Kidney tubule cell (primary cell): ENCODE results near the gene LANCL2.

Source experiments
- DNase-seq: peaks from one replicate; pipeline ENCODE4 v3.0.0-alpha.2; 2018; ENCODE audit warnings: low spot score

LANCL2 gene

GRCh38 chr7:55438085-55438756, 73.1 kb downstream of the LANCL2 start:
- no peak for DNase-seq

- DNase-seq, result peak; percentile 39
Observed at GRCh38 chr7:55438757-55439525, 73.8 kb downstream of the LANCL2 start.

DNA sequence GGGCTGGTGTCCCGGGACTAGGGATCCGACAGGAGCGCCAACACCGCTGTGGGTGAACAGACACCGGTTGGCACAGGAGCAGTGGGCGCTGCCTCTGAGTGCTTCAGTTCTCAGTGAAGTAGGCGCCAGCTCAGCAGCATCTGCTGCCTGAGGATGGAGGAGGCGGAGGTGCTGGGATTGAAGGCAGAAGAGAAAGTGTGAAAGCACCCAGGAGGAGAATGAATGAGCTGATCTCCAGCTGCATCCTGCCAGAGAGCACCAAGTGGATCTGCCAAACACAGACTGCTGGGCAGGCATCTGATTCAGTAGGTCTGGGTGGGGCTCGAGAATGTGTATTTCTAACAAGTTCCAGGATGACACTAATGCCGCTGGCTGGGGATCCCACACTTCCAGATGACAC, 74.5 kb downstream of the LANCL2 start:
- no peak for DNase-seq

DNA sequence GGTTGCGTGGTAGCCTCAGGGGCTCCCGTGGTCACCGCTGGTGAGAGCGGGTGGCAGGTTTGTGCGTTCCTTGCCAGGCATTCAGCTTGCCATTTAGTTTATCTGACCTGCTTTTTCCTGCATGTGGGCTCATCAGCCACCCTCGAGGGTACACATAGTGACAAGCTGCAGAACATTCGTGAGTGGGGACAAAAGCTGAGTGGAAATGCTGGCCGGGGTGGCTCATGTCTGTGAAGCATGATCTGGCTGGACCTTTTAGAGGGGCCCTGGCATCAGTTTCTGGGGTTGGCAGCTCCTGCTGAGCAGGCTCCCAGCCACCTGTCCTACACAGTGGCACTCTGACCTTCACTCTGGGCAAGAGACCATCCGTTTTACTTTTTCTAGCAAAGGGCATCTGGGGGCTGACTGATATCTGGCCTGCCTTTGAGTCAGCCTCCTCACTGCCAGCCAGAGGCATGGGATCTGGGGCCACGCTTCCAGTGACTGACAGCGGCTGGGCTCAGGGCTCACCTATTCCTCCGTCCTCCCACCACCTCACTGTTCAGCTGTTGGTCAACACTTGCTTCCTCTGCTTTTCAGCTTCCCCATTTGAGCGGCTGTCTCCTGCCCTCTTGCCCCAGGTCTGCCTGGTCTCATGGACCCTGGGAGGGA, 75.0 kb downstream of the LANCL2 start:
- DNase-seq, result no peak

DNA sequence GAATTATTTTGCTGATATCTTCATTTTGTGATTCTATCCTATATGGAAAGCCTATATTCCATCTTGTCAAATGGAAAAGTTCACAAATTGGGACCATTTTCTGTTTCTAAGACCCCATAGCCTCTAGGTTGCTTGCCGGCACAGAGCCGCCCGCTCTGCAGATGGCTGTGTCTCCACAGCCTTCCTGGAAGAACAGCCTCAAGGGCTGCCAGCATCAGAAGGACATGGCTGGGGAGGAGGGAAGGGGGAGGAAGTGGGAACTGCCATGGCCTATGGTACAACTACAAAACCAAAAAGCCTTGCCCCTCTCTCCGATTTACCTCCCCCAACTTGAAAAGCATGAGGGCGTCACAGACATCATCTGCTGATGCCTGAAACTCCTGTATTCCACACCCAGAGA, 75.9 kb downstream of the LANCL2 start:
- no peak for DNase-seq

- peak; percentile 74 for DNase-seq
Observed at GRCh38 chr7:55441774-55442522, 76.8 kb downstream of the LANCL2 start.

- no peak for DNase-seq
Observed at GRCh38 chr7:55444786-55445185, 79.6 kb downstream of the LANCL2 start.

GRCh38 chr7:55448526-55448925, 83.4 kb downstream of the LANCL2 start:
- DNase-seq, result no peak

DNA sequence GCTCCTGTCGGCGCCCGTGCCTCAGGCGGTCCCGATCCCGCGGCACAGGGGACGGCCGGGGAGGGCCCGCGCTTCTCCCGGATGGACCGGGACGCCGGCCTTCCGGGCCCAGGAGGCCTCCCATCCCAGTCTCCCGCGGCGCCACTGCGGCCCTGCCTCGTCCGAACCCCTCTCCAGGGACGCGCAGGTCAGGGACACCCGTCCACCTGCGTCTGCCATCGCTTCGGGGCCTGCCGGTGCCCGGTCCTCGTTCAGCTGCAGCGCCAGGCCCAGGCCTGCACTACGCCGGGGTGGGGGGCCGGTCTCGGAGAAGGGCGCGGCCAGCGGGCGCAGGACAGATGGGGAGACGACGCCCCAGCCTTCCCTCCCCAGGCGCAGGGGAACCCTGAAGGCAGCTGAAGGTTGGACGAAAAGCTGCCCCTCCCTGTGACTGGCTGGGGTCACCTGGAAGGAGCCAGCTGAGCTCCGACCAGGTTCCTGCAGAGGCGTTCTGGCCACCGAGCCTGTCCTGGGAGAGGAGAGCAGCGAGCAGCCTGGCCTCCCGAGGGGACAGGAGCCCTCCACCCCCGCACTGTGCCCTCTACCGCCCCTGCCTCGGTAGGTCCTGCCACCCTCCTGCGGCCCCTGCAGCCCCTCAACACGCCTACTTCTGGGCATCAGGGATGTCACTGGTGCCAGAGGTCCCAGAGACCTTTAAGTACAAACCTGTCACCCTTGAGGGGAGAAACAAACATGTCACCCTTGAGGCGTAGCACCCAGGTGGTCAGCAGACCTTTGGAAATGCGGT, 84.3 kb downstream of the LANCL2 start:
- no peak for DNase-seq

DNA sequence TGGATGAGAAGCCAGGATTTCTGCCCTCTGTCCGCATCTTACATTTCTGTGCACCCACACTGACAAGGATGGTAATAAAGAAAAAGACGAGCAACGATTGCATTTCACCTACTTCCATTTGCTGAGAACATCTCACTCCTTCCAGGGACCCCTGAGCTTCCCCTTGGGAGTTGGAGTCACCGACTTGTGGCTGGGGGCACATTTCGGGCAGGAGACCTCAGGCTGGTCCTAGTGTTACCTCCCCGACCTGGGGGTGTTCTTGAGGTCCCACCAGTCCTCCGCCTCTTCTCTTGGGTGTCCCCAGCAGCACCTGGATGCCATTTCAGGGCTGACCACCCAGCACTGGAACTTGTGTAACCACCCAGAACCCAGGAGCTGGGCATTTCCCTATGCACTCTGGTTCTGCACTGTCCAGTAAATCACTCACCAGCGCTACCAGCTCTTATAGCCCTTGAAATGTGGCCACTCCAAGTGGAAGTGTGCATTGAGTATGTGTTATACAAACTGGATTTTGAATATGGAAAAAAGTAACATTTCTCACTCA, 84.9 kb downstream of the LANCL2 start:
- no peak for DNase-seq

DNA sequence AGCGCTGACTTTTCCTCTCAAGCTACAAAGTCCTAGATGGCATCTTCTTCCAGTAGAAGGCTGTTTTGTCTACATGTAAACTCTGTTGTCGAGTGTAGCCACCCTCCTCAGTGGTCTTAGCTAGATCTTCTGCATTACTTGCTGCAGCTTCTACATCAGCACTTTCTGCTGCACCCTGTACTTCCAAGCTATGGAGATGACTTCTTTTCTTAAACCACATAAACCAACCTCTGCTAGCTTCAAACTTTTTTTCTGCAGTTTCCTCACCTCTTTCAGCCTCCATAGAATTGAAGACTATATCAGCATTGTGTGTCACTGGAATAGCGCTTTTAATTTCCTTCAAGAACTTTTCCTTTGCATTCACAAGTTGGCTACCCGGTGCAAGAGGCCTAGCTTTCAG, 87.8 kb downstream of the LANCL2 start:
- DNase-seq, result no peak

GRCh38 chr7:55457801-55458200, 92.7 kb downstream of the LANCL2 start:
- DNase-seq, result no peak

DNA sequence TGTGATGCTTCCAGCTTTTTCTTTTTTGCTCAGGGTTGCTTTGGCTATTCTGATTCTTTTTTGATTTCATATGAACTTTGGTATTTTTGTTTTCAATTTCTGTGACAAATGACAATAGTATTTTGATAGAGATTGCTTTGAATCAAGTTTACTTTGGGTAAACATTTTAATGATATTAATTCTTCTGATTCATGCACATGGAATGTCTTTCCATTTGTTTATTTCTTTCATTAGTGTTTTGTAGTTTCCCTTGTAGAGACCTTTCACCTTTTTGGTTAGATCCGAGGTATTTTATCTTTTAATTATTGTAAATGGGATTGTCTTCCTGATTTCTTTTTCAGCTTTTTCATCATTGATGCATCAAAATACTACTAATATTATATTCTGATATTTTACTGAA, 93.2 kb downstream of the LANCL2 start:
- no peak for DNase-seq

DNA sequence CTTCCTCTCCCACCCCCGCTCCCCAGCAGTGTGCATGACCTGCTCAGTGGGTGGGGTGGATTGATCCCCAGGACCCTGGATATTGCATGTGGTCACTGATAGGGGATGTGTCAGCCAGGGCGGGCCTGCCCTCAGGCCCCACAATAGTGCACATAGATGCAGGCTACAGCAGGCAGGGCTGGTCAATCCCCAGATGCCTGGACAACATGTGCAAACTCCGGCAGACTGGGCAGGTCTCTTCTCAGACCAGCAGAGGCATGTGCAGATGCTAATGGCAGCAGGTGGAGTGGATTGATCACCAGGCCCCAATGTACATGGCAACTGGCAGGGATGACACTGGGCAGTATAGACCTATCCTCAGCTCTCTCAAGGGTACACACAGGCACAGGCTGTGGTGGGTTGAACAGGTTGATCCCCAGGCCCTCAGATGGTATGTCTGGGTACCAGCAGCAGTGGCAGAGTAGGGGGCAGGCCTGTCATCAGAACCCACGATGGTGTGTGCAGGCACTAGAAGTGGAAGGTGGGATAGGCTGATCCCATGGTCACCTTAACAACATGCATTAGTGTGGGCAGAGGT, 98.6 kb downstream of the LANCL2 start:
- no peak for DNase-seq

GRCh38 chr7:55464422-55464821, 99.3 kb downstream of the LANCL2 start:
- DNase-seq, result peak; percentile 8

- no peak for DNase-seq
Observed at GRCh38 chr7:55465691-55466090, 100.6 kb downstream of the LANCL2 start.

- DNase-seq, result no peak
Observed at GRCh38 chr7:55467047-55467593, 102.0 kb downstream of the LANCL2 start.

GRCh38 chr7:55468495-55468894, 103.4 kb downstream of the LANCL2 start:
- no peak for DNase-seq

- DNase-seq, result no peak
Observed at GRCh38 chr7:55469271-55469681, 104.1 kb downstream of the LANCL2 start.

DNA sequence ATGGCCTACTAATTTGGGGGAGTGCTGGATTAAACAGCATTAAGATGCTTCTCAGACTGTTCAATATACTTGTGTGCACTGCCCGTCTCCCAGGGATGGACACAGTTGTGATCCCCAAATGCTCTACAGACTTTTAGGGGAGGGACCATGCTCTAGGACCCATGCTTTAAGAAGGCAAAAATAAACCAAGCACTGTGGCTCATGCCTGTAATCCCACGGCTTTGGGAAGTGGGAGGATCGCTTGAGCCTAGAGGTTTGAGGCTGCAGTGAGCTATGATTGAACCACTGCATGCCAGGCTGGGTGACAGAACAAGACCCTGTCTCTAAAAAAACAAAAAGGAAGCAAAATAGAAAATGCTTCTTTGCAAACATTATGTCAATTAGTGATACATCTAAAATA, 104.6 kb downstream of the LANCL2 start:
- no peak for DNase-seq

DNA sequence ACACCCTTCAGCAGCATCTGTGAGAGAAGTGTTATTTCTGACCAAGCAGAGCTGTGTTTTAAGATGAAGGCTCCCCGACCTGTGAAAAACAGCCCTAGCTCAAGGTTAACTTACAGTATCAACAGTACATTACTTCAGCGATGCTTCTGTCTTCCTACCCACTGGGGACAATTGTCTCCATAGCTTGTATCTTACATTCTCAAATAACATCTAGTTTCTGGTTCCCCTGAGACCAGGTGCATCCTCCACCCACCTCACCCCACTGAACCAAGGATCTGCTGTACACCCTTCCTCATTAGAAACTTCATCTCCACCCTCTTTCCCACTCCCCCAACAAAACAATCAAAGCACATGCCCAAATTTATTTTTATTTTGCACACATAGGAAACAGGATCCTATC, 105.1 kb downstream of the LANCL2 start:
- DNase-seq, result no peak
